ENCODE measurements around the gene ARHGAP29.

GRCh38 chr1:94209982-94210381 is 27.4 kb downstream of the ARHGAP29 start:
- TF ChIP-seq CTCF (conservative IDR thresholded peaks at IDR 0.05; ENCODE audit: low read depth, low read length) (no peak), EZH2 (IDR thresholded peaks at IDR 0.05; ENCODE audit: borderline replicate concordance, low read depth, low read length, poor library complexity, severe bottlenecking) (no peak)

Data from A673 (cell line).